Fibroblast of skin of left biceps (primary cell): ENCODE results near the gene TGFB2.

Experiments used
- DNase-seq, 2 experiments: peaks; one replicate each; pipeline ENCODE4 v3.0.0-alpha.2; 2013; ENCODE audit warnings: low read depth in 2 of 2

Gene TGFB2

GRCh38 chr1:218384581-218384993 lies 39.5 kb downstream of the TGFB2 start:
- DNase-seq, result no peak

DNA sequence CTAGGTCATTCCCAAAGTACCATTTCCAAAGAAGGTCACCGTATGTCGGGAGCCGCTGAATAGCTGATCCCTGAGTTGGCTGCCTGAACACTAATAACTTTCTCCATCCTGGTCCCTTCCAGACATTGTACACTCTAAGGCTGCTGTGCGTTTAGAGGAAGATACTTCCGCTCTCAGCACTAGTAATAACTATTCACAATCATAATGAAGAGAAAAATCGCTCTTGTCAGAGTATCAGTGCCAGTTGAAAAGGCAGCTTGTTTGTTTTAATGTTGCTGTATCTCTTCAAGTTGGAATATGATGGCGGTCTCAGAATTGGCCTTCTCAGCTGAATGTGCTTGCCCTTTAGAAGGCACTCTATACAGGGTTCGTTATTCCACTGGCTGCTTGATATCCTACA lies 43.5 kb downstream of the TGFB2 start:
- no peak for DNase-seq

DNA sequence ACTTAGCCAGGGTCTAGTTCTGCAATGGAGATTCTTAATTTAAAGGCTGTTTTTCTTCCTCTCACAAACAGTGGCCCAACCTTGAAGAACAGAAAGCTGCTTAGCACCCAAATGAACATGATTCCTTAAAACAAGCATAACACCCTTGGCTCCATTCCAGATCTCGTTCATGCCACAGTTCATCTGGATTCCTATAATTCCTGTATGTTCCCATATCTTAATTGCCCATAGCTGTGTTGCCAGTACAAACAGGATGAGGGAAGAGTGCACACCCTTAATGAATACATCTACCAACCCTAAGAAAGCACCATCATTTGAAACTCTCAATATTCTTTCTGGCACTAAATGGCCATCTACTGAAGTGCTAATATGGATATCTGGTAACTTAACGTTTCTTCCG lies 45.5 kb downstream of the TGFB2 start:
- no peak for DNase-seq

GRCh38 chr1:218392780-218393179 lies 47.6 kb downstream of the TGFB2 start:
- DNase-seq, result no peak

GRCh38 chr1:218394416-218394815 lies 49.3 kb downstream of the TGFB2 start:
- DNase-seq, result no peak

GRCh38 chr1:218394989-218395388 lies 49.9 kb downstream of the TGFB2 start:
- DNase-seq, result no peak

DNA sequence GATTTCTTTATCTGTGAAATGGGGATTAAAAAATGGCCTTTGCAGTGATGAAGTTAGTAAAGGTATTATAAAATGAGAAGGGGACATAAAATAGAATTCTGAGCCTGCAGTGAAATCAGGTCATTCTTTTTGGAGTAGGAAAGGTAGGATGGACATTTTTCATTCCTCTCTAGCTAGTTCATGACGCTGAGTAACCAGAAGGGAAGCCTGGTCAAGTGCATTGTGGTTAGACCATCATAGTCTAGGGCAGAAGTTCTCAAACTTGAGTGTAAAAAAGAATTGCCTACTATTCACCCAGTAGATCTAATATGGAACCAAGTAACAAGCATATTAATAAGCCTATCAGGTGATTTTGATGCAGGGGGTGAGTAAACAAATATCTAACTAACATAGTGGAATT lies 50.8 kb downstream of the TGFB2 start:
- DNase-seq, result no peak

DNA sequence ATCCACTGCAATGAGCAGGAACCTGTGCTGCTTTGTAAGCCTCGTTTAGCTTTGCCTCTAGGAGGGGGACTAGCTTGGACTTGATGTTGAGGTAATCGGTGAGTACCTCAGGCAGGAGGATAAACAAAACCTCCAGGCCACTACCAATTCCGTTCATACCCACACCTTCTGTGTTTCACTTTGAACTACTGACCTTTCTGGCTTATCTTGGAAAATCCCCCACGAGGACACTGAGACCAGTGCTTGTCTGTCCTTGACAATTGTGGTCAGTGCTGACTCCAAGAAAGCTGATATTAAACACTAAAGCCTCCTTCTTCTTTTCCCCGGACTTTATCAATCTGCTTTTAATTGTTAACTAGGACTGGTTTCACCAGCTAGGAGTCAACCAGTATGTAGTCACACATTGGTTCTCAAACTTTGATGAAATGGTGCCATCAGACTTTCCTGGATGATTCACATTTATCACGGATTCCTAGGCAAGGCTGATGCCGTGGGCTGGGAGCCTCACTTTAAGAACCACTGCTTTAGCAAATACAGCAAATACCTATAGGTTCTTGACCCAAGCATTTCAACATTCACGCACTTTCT lies 52.7 kb downstream of the TGFB2 start:
- no peak for DNase-seq

DNA sequence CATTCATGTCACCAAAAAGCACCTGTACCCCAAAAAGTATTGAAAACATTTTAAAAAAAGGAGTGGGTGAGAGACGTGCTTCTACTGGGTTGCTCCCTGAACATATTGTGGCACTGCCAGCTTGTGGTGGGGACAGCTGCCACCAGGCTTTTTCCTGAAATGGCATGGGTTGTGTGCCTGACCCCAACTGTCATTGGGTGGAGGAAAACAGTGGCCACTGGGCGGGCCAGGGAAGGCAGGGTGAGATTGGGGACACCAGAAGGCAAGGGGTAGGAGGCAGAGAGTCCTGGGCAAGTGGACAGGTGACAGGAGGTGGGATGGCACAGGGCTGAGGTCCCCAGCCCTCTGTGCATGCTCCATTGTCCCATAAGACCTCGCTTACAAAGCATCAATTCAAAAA lies 55.5 kb downstream of the TGFB2 start:
- DNase-seq, result no peak

GRCh38 chr1:218401441-218401997 lies 56.4 kb downstream of the TGFB2 start:
- no peak for DNase-seq

DNA sequence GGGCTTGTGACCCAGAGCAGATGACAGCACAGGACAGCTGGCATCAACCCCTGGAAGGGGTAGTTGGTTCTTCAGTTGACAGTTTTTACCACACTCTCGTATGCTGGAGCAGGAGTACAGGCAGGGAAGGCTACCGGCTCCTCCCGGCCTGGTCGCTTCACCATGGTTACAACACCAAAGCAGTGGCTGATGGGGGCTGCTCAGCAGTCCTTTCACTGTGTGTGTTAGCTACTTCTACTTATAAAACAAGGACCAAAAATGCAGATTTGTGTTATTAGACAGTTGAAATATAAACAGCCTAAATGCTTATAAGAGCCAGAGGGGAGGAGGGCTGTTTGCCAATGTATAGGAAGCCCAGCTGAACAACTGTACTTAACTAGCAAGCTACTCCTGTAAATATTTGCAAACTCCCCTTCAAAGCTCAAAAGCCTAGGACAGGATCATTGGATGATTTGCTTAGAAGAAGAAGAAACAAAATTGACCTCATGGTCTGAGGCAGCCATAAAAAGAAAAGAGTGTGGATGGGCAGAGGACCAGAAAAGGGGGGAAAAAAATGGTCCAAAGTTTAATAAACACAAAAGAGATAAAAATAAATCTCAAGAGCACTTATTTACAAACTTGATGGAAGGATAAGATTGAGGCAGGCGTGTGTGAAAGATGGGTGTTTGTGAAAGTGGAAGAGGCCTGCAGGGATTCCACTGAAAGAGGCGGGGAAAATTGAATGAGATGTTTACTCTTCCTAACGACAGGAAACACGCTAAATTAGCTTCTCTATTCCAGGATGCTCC lies 57.1 kb downstream of the TGFB2 start:
- no peak for DNase-seq

DNA sequence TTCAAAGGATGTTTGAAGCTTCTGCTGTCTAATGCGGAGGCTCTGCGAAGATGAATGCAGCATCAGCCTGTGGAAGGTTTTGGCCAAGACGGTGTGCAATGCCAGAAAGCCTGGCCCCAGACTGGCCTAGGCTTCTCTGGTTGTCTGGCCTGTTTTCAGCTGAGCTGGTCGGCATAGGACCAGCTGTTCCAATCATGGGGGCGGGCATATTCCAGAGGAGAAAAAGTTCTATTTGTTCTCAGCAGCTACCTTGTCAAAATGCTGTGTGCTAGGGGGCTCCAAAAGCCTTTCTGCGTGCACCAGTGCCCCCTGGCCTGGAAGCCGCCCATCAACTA lies 57.6 kb downstream of the TGFB2 start:
- no peak for DNase-seq

- DNase-seq, result no peak
These were observed 58.2 kb downstream of the TGFB2 start for GRCh38 chr1:218403300-218403699.

DNA sequence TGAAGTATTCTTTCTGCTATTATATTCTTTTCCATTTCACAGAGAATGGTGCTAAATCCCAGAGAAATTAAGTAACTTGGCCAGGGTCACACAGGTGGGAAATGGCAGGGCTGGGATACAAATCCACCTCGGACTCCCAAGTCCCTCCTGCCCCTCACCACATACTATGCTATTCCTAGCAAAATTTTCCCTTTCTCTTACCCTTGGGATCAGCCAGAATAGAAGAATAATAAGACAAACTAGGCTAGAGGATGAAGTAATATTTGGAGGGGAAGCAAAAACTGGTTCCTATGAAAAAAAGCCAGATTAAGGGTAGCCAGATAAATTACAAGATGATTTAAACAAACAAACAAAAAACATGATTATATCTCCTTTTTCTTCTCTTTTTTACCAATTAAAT lies 62.5 kb downstream of the TGFB2 start:
- no peak for DNase-seq

GRCh38 chr1:218408135-218408534 lies 63.0 kb downstream of the TGFB2 start:
- DNase-seq, result no peak

DNA sequence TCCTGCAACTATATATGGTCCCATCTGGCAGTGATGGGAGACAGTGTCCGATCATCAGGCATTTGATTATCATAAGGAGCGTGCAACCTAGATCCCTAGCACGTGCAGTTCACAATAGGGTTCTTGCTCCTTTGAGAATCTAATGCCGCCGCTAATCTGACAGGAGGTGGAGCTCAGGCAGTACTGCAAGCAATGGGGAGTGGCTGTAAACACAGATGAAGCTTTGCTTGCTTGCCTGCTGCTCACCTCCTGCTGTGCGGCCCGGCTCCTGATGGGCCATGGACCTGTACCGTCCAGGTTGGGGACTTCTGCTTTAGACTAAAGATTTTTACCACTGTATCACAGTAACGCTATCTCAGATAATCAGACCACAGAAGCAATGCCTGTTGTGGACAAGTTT lies 63.8 kb downstream of the TGFB2 start:
- DNase-seq, result no peak

GRCh38 chr1:218409946-218410510 lies 64.9 kb downstream of the TGFB2 start:
- DNase-seq, result peak in 1 of 2 experiments; percentile 18

DNA sequence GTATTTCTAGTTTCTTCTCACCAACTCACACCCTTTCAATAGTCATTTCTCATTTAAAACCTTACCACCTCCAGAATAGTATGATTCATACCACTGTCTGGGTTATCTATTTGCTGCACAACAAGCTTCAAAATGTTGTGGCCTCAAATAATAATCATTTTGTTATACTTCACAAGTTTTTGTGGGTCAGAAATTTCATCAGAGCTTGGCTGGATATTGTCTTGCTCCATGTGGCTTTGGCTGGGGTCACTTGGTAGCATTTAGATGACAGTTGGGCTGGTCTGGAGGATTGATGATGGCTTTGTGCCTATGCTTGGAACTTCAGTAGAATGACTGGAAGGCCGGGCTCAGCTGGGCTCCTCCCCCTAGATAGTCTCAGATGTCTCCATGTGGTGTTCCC lies 66.0 kb downstream of the TGFB2 start:
- DNase-seq, result no peak

- peak; percentile 53 to 61 for DNase-seq
These were observed 67.0 kb downstream of the TGFB2 start for GRCh38 chr1:218412171-218412570.

DNA sequence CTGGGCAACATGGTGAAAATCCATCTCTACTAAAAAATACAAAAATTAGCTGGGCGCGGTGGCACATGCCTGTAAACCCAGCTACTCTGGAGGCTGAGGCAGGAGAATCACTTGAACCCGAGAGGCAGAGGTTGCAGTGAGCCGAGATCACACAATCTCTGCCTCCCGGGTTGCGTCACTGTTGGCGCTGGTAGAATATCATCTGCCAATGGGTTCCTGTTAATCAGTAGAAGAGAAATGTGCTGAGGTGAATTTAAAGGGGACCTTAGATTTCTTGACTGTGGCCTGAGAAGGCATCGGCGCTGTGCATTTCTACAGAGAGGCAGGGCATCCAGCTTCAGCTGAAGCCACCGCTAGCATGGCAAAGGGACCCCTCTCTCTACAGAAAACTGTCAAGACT lies 68.0 kb downstream of the TGFB2 start:
- no peak for DNase-seq

- no peak for DNase-seq
These were observed 69.1 kb downstream of the TGFB2 start for GRCh38 chr1:218414060-218414728.

DNA sequence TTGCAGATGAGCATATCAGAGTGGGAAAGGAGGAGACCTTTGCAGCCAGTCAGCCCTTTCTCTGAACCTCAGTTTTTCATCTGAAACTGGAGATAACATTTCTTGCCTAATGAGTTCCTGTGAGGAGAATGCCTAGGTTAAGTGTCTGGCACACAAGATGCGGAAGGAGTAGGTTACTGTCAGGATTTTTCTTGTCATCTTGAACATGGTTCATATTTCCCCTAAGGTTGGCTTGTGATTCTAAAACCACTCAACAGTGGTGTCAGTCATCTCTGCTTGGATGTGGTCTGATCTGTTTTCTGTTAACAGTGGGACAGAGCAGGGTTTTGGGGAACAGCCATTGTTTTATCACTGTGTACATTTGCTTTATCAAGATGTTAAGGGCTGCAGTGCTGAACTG lies 70.6 kb downstream of the TGFB2 start:
- DNase-seq, result no peak

DNA sequence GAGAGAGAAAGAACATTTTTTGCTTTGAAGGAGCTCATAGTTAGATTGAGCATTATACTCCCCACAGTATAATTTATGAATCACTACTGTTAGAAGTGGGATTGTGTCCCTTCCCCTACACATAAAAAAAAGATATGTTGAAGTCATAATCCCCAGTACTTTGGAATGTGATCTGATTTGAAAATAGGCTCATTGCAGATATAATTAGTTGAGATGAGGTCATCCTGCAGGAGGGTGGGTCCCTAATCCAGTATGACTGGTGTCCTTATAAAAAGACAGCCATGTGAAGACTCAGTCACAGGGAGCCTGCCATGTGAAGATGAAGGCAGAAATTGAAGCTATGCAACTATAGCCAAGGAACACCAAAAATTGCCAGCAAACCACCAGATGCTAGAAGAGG lies 76.4 kb downstream of the TGFB2 start:
- no peak for DNase-seq
